ENCODE data around the gene NR3C1. TPM values are rescaled to one million over a fixed set of nuclear protein-coding genes. Genes with fewer than 3 reads are reported as not detected.

NR3C1 gene
- polyA plus RNA-seq, 1 donor: 32.6 TPM

- no peak overlapping the region for H3K4me3 ChIP-seq (ENCODE audit: low read length)
- WGBS (ENCODE audit: insufficient coverage, low lambda C conversion rate): no CpG with 5 or more reads among the region's 3 CpGs
- no peak overlapping the region for H3K27ac ChIP-seq (ENCODE audit: low read length)
- no peaks in the 10 kb centered on the region for H3K4me1 ChIP-seq (ENCODE audit: control insufficient read depth, insufficient read depth, low read length)
- peaks cover 11% of the 10 kb centered on the region for H3K9me3 ChIP-seq (ENCODE audit: control insufficient read depth, low read depth, low read length)
- H3K36me3 ChIP-seq (ENCODE audit: control insufficient read depth, insufficient read depth, low read length): no peaks in the 10 kb centered on the region
- DNase-seq: no peak
- no peaks in the 10 kb centered on the region for H3K27me3 ChIP-seq (ENCODE audit: control insufficient read depth, insufficient read depth, low read length)
Observed at GRCh38 chr5:143361438-143361837, 42.0 kb downstream of the NR3C1 start.

- Histone ChIP-seq H3K4me3 (ENCODE audit: low read length) (no peak overlapping the region), H3K4me1 (ENCODE audit: control insufficient read depth, insufficient read depth, low read length) (no peaks in the 10 kb centered on the region)
- DNase-seq: no peak
Observed at GRCh38 chr5:143360755-143361154, 42.7 kb downstream of the NR3C1 start.

GRCh38 chr5:143359869-143360268, 43.6 kb downstream of the NR3C1 start:
- no peak for DNase-seq
- Histone ChIP-seq H3K27ac (ENCODE audit: low read length) (no peak overlapping the region), H3K4me3 (ENCODE audit: low read length) (no peak overlapping the region), H3K27me3 (ENCODE audit: control insufficient read depth, insufficient read depth, low read length) (no peaks in the 10 kb centered on the region), H3K36me3 (ENCODE audit: control insufficient read depth, insufficient read depth, low read length) (no peaks in the 10 kb centered on the region), H3K4me1 (ENCODE audit: control insufficient read depth, insufficient read depth, low read length) (no peaks in the 10 kb centered on the region), H3K9me3 (ENCODE audit: control insufficient read depth, low read depth, low read length) (peaks cover 8% of the 10 kb centered on the region)
- WGBS (ENCODE audit: insufficient coverage, low lambda C conversion rate): no CpG with 5 or more reads among the region's 2 CpGs

More at GRCh38 chr5:143360755-143361154, 42.7 kb downstream of the NR3C1 start:
- Histone ChIP-seq H3K9me3 (ENCODE audit: control insufficient read depth, low read depth, low read length) (peaks cover 11% of the 10 kb centered on the region), H3K36me3 (ENCODE audit: control insufficient read depth, insufficient read depth, low read length) (no peaks in the 10 kb centered on the region), H3K27me3 (ENCODE audit: control insufficient read depth, insufficient read depth, low read length) (no peaks in the 10 kb centered on the region), H3K27ac (ENCODE audit: low read length) (no peak overlapping the region)

- Histone ChIP-seq H3K4me1 (ENCODE audit: control insufficient read depth, insufficient read depth, low read length) (no peaks in the 10 kb centered on the region), H3K4me3 (ENCODE audit: low read length) (no peak overlapping the region), H3K9me3 (ENCODE audit: control insufficient read depth, low read depth, low read length) (no peaks in the 10 kb centered on the region), H3K36me3 (ENCODE audit: control insufficient read depth, insufficient read depth, low read length) (no peaks in the 10 kb centered on the region), H3K27ac (ENCODE audit: low read length) (no peak overlapping the region), H3K27me3 (ENCODE audit: control insufficient read depth, insufficient read depth, low read length) (no peaks in the 10 kb centered on the region)
- 82% methylated on average over 3 of the region's 4 CpGs for WGBS (ENCODE audit: insufficient coverage, low lambda C conversion rate)
- DNase-seq: no peak
Observed at GRCh38 chr5:143356855-143357583, 46.5 kb downstream of the NR3C1 start.

- Histone ChIP-seq H3K27ac (ENCODE audit: low read length) (no peak overlapping the region), H3K4me3 (ENCODE audit: low read length) (no peak overlapping the region), H3K36me3 (ENCODE audit: control insufficient read depth, insufficient read depth, low read length) (no peaks in the 10 kb centered on the region), H3K27me3 (ENCODE audit: control insufficient read depth, insufficient read depth, low read length) (no peaks in the 10 kb centered on the region), H3K4me1 (ENCODE audit: control insufficient read depth, insufficient read depth, low read length) (no peaks in the 10 kb centered on the region), H3K9me3 (ENCODE audit: control insufficient read depth, low read depth, low read length) (no peaks in the 10 kb centered on the region)
- DNase-seq: peak; percentile 38 to 46
Observed at GRCh38 chr5:143355710-143356109, 47.8 kb downstream of the NR3C1 start.

GRCh38 chr5:143354025-143354424, 49.5 kb downstream of the NR3C1 start:
- no peak overlapping the region for H3K27ac ChIP-seq (ENCODE audit: low read length)
- no peaks in the 10 kb centered on the region for H3K9me3 ChIP-seq (ENCODE audit: control insufficient read depth, low read depth, low read length)
- H3K27me3 ChIP-seq (ENCODE audit: control insufficient read depth, insufficient read depth, low read length): no peaks in the 10 kb centered on the region
- DNase-seq: peak in 1 of 2 donors; percentile 19
- no peaks in the 10 kb centered on the region for H3K4me1 ChIP-seq (ENCODE audit: control insufficient read depth, insufficient read depth, low read length)
- H3K36me3 ChIP-seq (ENCODE audit: control insufficient read depth, insufficient read depth, low read length): no peaks in the 10 kb centered on the region
- no peak overlapping the region for H3K4me3 ChIP-seq (ENCODE audit: low read length)
- WGBS (ENCODE audit: insufficient coverage, low lambda C conversion rate): 67% methylated on average over 2 of the region's 3 CpGs

GRCh38 chr5:143352691-143353090, 50.8 kb downstream of the NR3C1 start:
- no peaks in the 10 kb centered on the region for H3K36me3 ChIP-seq (ENCODE audit: control insufficient read depth, insufficient read depth, low read length)
- H3K9me3 ChIP-seq (ENCODE audit: control insufficient read depth, low read depth, low read length): no peaks in the 10 kb centered on the region

GRCh38 chr5:143350751-143351602, 52.5 kb downstream of the NR3C1 start:
- no peak for DNase-seq
- H3K4me1 ChIP-seq (ENCODE audit: control insufficient read depth, insufficient read depth, low read length): no peaks in the 10 kb centered on the region
- no peaks in the 10 kb centered on the region for H3K27me3 ChIP-seq (ENCODE audit: control insufficient read depth, insufficient read depth, low read length)
- no peaks in the 10 kb centered on the region for H3K36me3 ChIP-seq (ENCODE audit: control insufficient read depth, insufficient read depth, low read length)
- no CpG with 5 or more reads among the region's 3 CpGs for WGBS (ENCODE audit: insufficient coverage, low lambda C conversion rate)
- H3K27ac ChIP-seq (ENCODE audit: low read length): no peak overlapping the region
- H3K9me3 ChIP-seq (ENCODE audit: control insufficient read depth, low read depth, low read length): no peaks in the 10 kb centered on the region
- no peak overlapping the region for H3K4me3 ChIP-seq (ENCODE audit: low read length)

More at GRCh38 chr5:143352691-143353090, 50.8 kb downstream of the NR3C1 start:
- no peak overlapping the region for H3K4me3 ChIP-seq (ENCODE audit: low read length)
- H3K27me3 ChIP-seq (ENCODE audit: control insufficient read depth, insufficient read depth, low read length): no peaks in the 10 kb centered on the region
- no peaks in the 10 kb centered on the region for H3K4me1 ChIP-seq (ENCODE audit: control insufficient read depth, insufficient read depth, low read length)
- no peak for DNase-seq
- WGBS (ENCODE audit: insufficient coverage, low lambda C conversion rate): no CpG with 5 or more reads among the region's 1 CpG
- no peak overlapping the region for H3K27ac ChIP-seq (ENCODE audit: low read length)

GRCh38 chr5:143350341-143350740, 53.1 kb downstream of the NR3C1 start:
- no CpG with 5 or more reads among the region's 1 CpG for WGBS (ENCODE audit: insufficient coverage, low lambda C conversion rate)
- Histone ChIP-seq H3K36me3 (ENCODE audit: control insufficient read depth, insufficient read depth, low read length) (no peaks in the 10 kb centered on the region), H3K27me3 (ENCODE audit: control insufficient read depth, insufficient read depth, low read length) (no peaks in the 10 kb centered on the region), H3K4me1 (ENCODE audit: control insufficient read depth, insufficient read depth, low read length) (no peaks in the 10 kb centered on the region), H3K27ac (ENCODE audit: low read length) (no peak overlapping the region), H3K4me3 (ENCODE audit: low read length) (no peak overlapping the region), H3K9me3 (ENCODE audit: control insufficient read depth, low read depth, low read length) (no peaks in the 10 kb centered on the region)
- no peak for DNase-seq

GRCh38 chr5:143349177-143349576, 54.3 kb downstream of the NR3C1 start:
- Histone ChIP-seq H3K27ac (ENCODE audit: low read length) (no peak overlapping the region), H3K36me3 (ENCODE audit: control insufficient read depth, insufficient read depth, low read length) (no peaks in the 10 kb centered on the region), H3K27me3 (ENCODE audit: control insufficient read depth, insufficient read depth, low read length) (no peaks in the 10 kb centered on the region), H3K4me3 (ENCODE audit: low read length) (no peak overlapping the region), H3K9me3 (ENCODE audit: control insufficient read depth, low read depth, low read length) (no peaks in the 10 kb centered on the region), H3K4me1 (ENCODE audit: control insufficient read depth, insufficient read depth, low read length) (no peaks in the 10 kb centered on the region)
- DNase-seq: no peak

Data from large intestine (tissue), 3 donors.